Measurements from ENCODE around the gene DDX5. TPM values are rescaled to one million over a fixed set of nuclear protein-coding genes. Genes with fewer than 3 reads are reported as not detected.

The DDX5 gene
- total and polyA plus RNA-seq, 2 of the 13 experiments (the other 11 are each of a cell fraction or from before 2014, with no cell fraction given): 503 to 684 TPM

DNA sequence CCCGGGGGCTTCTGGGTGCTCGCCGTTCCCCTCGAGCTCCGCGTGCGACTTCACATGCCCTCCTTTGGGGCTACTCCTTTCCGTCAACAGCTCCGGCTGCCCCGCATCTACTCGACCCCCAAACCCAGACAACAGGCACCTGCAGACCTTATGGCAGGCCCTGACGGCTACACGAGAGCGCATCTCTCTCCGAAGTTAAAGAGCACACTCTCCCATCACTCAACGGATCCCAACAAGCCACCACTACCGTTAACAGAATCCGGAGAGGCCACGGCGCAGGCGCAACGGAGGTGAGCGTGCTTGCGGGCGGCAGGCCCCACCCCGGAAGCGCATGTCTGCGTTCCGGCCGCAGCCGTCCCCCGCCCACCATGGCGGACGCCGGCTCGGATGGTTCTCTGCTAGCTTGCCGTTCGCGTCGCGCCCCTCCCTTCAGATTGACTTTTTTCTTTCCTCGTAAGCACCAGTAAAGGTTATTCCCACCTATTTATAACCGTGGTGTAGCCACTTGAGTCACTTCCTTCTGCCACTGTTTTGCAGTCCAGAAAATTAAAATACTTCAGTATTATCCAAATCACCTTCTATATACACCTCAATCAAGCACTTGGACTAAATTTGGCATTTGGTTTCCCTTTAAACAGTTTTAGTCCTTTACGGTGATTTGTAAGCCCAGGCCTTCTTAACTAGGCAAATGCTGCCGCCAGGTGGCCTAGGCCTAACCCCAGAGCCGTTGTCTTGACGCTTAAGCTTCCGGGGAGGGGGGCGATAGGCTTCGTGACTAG lies 9.1 kb downstream of the DDX5 start, which contains the start of gene POLG2 (continued):
- TF ChIP-seq, protein P1, sequence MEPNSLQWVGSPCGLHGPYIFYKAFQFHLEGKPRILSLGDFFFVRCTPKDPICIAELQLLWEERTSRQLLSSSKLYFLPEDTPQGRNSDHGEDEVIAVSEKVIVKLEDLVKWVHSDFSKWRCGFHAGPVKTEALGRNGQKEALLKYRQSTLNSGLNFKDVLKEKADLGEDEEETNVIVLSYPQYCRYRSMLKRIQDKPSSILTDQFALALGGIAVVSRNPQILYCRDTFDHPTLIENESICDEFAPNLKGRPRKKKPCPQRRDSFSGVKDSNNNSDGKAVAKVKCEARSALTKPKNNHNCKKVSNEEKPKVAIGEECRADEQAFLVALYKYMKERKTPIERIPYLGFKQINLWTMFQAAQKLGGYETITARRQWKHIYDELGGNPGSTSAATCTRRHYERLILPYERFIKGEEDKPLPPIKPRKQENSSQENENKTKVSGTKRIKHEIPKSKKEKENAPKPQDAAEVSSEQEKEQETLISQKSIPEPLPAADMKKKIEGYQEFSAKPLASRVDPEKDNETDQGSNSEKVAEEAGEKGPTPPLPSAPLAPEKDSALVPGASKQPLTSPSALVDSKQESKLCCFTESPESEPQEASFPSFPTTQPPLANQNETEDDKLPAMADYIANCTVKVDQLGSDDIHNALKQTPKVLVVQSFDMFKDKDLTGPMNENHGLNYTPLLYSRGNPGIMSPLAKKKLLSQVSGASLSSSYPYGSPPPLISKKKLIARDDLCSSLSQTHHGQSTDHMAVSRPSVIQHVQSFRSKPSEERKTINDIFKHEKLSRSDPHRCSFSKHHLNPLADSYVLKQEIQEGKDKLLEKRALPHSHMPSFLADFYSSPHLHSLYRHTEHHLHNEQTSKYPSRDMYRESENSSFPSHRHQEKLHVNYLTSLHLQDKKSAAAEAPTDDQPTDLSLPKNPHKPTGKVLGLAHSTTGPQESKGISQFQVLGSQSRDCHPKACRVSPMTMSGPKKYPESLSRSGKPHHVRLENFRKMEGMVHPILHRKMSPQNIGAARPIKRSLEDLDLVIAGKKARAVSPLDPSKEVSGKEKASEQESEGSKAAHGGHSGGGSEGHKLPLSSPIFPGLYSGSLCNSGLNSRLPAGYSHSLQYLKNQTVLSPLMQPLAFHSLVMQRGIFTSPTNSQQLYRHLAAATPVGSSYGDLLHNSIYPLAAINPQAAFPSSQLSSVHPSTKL (CRISPR knock-in tag; IDR thresholded peaks at IDR 0.05): peak; percentile 68
- TF ChIP-seq GATAD1 (CRISPR knock-in tag; IDR thresholded peaks at IDR 0.05) (peak; percentile 92), MAFK (conservative IDR thresholded peaks at IDR 0.05 in 1 of 2, IDR thresholded peaks at IDR 0.05 in 1 of 2; ENCODE audit: low read length in 2 of 2) (peak; percentile 2 to 11; a peak in 1 of 4 replicates), GATA4 (IDR thresholded peaks at IDR 0.05; ENCODE audit: borderline replicate concordance, low read depth) (peak; percentile 78), ZNF101 (CRISPR knock-in tag; IDR thresholded peaks at IDR 0.05; ENCODE audit: borderline replicate concordance, low read depth) (no peak), ETV5 (CRISPR knock-in tag; IDR thresholded peaks at IDR 0.05; ENCODE audit: borderline replicate concordance) (peak; percentile 95), ZBTB7A (CRISPR knock-in tag; IDR thresholded peaks at IDR 0.05) (peak; percentile 57; the same call in 1 of the 2 replicates), KLF12 (CRISPR knock-in tag; IDR thresholded peaks at IDR 0.05; ENCODE audit: borderline replicate concordance) (peak; percentile 92), ZFP62 (CRISPR knock-in tag; IDR thresholded peaks at IDR 0.05) (no peak), MIER2 (CRISPR knock-in tag; IDR thresholded peaks at IDR 0.05) (peak; percentile 49; the same call in 1 of the 2 replicates), JDP2 (CRISPR knock-in tag; IDR thresholded peaks at IDR 0.05; ENCODE audit: borderline replicate concordance) (no peak), ZNF496 (CRISPR knock-in tag; IDR thresholded peaks at IDR 0.05; ENCODE audit: insufficient replicate concordance) (no peak), ZNF354B (CRISPR knock-in tag; IDR thresholded peaks at IDR 0.05) (peak; percentile 75; the same call in 1 of the 2 replicates), ZNF33B (CRISPR knock-in tag; IDR thresholded peaks at IDR 0.05) (peak; percentile 65), NRL (CRISPR knock-in tag; IDR thresholded peaks at IDR 0.05; ENCODE audit: borderline replicate concordance) (peak; percentile 97), SP4 (CRISPR knock-in tag; IDR thresholded peaks at IDR 0.05) (peak; percentile 78)
- TF ChIP-seq, protein P2, sequence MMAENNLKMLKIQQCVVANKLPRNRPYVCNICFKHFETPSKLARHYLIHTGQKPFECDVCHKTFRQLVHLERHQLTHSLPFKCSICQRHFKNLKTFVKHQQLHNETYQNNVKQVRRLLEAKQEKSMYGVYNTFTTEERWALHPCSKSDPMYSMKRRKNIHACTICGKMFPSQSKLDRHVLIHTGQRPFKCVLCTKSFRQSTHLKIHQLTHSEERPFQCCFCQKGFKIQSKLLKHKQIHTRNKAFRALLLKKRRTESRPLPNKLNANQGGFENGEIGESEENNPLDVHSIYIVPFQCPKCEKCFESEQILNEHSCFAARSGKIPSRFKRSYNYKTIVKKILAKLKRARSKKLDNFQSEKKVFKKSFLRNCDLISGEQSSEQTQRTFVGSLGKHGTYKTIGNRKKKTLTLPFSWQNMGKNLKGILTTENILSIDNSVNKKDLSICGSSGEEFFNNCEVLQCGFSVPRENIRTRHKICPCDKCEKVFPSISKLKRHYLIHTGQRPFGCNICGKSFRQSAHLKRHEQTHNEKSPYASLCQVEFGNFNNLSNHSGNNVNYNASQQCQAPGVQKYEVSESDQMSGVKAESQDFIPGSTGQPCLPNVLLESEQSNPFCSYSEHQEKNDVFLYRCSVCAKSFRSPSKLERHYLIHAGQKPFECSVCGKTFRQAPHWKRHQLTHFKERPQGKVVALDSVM (CRISPR knock-in tag; IDR thresholded peaks at IDR 0.05): 0 out of 2 replicates have a peak, but pooled peaks have one; percentile 50
- TF ChIP-seq, protein P3, sequence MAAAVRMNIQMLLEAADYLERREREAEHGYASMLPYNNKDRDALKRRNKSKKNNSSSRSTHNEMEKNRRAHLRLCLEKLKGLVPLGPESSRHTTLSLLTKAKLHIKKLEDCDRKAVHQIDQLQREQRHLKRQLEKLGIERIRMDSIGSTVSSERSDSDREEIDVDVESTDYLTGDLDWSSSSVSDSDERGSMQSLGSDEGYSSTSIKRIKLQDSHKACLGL (CRISPR knock-in tag; IDR thresholded peaks at IDR 0.05): peak; percentile 94
- TF ChIP-seq, protein P4, sequence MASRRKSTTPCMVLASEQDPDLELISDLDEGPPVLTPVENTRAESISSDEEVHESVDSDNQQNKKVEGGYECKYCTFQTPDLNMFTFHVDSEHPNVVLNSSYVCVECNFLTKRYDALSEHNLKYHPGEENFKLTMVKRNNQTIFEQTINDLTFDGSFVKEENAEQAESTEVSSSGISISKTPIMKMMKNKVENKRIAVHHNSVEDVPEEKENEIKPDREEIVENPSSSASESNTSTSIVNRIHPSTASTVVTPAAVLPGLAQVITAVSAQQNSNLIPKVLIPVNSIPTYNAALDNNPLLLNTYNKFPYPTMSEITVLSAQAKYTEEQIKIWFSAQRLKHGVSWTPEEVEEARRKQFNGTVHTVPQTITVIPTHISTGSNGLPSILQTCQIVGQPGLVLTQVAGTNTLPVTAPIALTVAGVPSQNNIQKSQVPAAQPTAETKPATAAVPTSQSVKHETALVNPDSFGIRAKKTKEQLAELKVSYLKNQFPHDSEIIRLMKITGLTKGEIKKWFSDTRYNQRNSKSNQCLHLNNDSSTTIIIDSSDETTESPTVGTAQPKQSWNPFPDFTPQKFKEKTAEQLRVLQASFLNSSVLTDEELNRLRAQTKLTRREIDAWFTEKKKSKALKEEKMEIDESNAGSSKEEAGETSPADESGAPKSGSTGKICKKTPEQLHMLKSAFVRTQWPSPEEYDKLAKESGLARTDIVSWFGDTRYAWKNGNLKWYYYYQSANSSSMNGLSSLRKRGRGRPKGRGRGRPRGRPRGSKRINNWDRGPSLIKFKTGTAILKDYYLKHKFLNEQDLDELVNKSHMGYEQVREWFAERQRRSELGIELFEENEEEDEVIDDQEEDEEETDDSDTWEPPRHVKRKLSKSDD (CRISPR knock-in tag; IDR thresholded peaks at IDR 0.05; ENCODE audit: low read depth): peak; percentile 94

Measured in HepG2 (cell line).